GM19043 (cell line): Measurements from ENCODE around the gene SP2.
A peak's percentile ranks its signal among the peaks of the same experiment; 100 is the strongest.

ENCODE experiments used
- ATAC-seq: cut with Tn5 transposase; IDR thresholded peaks from one replicate; pipeline ENCODE4 v1.9.1; 2021; ENCODE audit warnings: low read depth; ENCODE audit not compliant: unreplicated experiment

SP2 gene

DNA sequence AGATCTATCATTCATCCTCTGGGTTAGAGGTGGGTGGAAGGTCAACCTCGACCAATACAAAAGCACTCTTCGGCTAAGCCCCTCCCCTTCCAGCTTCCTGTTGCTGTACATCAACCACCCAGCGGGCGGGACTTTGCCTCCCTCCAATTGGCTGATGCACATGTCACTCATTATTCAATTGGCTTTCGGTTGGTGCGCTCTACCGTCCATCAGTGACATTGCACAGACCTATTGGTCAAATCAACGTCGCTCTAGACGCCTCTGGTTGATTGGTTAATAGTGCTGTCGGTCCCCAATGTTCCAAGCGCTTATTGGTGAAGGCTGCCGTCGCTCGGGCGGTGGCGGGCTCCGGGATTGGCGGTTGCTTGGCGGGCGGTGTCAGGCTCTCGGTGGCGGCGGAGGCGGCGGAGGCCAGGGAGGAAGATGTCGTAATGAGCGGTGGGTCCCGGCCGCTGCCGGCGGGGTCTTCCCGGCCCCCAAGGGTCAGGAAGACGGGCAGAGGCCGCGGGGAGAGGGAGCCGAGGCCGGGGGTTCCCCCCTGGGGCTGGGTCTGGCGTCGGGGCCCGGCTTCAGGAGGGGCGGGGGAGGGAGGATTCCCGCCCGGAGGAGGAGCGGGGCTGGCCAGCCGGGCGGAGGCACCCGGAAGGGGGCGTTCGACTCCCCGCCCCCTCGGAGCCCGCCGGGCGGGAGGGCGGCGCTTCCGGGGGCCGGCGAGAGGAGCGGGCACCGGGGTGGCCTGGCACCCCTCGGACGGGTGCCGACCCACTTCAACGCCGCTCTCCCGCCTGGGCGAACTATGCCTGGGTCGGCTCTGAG, at the start of gene SP2:
Gene SP2 (plus strand): TSS at position 381 of the 816 bp plus-strand sequence. CDS start 51 bp downstream, at position 432.
- ATAC-seq, result peak; percentile 87

- no peak for ATAC-seq
These were observed 49.2 kb upstream of the SP2 start for GRCh38 chr17:47846716-47847340.

DNA sequence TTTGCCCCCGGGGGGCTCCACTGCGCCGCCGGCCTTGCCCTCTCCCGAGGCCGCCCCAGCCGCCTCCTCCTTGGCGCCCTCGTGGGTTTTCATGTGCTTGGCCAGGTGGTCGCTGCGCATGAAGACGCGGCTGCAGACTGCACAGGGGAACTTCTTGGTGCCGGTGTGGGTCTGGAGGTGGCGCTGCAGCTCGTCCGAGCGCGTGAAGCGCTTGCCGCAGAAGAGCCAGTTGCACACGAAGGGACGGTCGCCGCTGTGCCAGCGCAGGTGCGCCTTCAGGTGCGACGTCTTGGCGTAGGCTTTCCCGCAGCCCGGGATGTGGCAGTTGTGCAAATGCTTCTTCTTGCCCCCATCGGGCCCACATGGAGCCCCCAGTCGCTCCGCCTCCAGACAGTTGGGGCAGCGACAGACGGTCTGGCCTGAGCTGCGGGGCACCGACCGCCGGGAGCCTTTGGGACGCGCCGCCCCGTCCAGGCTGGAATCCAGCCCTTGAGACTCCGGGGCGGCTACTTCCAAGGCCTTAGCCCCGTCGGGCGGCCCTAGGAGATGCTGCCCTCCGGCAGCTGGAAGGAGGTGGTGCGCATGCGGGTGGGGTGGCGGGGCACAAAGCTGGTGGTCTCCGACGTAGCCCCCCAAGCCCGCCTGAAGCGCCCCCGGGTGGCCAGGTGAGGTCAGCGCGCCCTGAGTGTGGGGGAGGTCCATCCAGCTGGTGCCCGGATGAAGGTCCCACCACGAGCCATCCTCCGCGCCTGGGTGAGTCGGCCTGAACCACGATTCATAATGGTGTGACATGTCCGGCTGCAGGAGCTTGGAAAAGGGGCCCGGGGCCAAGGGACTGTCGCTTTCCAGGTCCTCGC, 48.5 kb upstream of the SP2 start:
- ATAC-seq, result no peak

DNA sequence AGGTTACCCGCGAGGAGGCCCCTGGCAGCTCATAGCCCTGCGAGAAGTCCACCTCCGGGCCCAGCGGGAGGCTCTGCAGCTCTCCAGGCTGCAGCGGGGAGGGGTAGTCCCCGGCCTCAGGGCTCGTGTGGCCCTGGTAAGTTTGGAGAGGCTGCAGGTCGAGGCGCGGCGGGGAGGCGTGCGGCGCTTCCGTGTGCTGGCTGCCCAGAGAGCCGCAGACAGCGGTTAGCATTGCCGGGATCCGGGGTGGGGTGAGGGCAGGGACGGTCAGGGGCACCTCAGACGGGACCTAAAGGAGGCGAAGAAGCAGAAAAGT, 47.9 kb upstream of the SP2 start:
- no peak for ATAC-seq

GRCh38 chr17:47850373-47850691, 45.7 kb upstream of the SP2 start:
- ATAC-seq, result no peak

DNA sequence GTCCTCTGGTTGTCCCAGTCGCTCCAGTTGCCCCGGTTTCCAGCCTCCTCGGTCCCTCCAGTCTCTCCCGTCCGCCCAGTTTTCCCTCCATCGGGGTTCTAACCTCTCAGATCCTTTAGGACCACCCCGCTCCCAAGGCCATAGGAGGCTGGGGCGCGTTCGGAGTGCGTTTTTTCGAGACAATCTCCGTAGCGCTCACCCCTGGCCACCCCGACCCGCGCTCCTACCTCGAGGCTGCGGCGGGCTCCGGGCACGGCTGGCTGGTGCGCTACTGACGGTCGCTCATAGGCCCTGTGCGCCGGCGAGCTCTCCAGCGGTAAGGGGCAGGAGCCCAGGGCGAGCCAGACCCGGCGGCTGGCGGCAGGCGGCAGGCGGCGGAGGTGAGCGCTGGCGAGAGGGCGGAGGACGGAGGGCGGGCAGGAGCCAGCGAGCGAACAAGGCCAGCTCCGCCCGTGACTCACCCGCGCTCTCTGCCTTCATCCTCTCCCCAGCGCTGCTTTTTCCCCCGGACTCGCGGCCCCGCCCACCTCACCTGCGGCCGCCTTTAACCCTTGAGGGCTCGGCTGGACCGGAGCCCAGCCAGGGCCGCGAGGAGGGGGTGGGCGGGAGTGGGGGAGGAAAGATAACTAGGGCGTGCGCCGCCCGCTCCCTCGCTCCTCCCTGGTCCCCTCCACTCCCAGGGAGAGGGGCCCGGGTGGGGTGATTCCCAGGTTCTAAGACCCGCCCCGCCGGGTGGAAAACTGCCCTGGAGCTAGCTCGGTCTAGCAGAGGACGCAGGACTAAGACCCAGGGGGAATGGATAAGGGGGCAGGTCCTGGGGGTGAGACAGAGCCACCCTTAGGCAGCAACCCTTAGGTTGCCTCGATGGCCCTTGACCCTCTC, 45.1 kb upstream of the SP2 start, which contains the start of gene SP6:
Gene SP6 (minus strand): TSS at position 472 of the 882 bp plus-strand sequence. CDS start 2,734 bp downstream, outside the sequence.
- no peak for ATAC-seq

GRCh38 chr17:47851764-47852112, 44.3 kb upstream of the SP2 start:
- no peak for ATAC-seq

DNA sequence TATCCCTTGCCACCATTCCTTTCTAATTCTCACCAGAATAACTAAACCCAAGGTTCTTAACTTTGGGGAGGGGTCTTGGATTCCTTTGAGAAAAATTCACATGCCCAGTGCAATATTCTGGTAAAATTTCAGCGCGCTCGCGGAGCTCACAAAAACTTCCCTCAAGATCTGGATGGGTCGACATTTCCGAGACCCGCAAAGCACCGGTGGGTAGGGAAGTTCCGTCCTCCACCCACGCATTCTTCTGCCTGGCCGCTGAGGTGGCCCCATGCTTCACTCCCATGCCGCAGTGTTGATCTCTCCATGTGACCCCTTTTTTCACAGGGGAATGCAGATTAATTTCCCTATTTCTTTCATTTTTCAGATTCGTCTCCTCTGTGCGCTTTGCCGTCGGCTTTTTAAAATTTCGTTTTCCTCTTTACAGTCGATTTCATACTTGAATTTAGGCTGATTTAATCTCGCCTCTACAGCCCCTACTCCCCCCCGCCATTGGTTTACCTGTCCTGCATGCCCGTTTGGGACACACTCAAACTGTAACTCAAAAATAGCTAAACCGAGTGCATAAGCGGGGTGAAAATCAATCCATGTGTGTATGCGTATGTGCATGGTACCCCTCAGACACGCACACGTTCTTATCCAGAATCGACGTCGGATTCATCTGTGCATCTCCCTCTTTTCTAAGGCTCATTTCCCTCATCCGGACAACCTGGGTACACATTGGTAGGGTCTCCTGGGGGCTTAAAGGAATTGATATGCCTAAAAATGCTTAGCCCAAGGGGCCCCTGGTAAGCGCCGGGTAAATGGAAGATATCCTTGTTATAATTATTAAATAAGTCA, 43.7 kb upstream of the SP2 start:
- no peak for ATAC-seq

DNA sequence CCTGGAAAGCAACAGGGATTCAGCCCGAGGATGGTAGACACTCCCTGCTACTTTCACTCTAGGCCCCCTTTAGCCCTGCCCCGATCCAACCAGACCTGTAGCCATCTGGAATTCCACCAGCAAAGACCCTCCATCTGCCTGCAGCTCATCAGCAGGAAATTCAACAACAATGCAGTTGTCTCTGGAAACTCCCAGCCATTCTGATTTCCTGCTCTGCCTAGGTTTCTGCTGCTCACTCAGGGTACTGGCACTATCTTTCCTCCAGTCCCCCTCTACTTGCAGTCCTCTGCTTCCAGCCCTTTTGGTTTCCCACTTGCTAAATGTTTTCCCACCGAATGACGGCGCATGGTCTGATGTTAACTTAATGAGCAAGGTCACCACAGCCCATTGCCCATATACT, 42.4 kb upstream of the SP2 start:
- no peak for ATAC-seq

- no peak for ATAC-seq
These were observed 40.3 kb upstream of the SP2 start for GRCh38 chr17:47855737-47856136.

GRCh38 chr17:47856830-47857229, 39.2 kb upstream of the SP2 start:
- no peak for ATAC-seq

DNA sequence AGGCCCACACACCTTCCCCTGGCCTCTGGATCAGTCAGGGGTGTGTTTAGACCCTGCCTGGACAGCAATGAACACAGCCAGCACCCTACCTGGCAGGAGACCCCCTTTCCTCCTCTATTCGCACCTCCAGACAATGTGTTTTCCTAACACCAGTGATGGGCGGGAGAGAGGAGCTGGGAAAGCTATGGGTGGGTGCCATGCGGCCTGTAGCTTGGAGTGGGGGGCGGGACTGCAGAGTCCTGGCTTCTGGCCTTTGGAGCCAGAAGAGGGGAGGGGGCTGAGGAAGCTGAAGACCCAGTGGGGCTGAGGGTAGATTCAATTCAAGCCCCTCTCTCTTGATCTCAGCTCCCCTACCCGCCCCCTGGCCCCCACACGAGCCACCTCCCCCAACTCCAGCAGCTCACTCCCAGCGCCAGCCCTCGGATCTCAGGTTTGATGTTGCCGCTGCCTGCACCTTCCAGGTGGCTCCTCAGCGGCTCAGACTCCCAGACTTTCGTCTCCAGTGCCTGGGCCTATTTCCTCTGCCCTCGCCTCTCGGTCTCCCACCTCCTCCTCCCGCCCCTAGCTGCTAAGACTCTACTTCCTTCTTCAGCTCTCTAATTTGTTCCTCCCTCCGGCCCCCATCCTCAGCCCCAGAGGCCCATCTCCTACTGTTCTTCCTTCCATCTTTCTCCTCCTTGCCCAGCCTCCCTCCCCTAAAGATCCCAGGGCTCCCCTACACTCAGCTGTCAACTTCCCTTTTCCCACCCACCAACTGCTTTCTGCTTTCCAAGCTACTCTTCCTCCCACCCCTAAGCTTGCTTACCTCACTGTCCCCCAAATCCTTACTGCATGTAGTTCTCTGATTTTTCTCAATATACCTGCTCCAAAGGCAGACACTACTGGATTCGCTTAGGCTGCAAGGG, 38.2 kb upstream of the SP2 start:
- no peak for ATAC-seq

DNA sequence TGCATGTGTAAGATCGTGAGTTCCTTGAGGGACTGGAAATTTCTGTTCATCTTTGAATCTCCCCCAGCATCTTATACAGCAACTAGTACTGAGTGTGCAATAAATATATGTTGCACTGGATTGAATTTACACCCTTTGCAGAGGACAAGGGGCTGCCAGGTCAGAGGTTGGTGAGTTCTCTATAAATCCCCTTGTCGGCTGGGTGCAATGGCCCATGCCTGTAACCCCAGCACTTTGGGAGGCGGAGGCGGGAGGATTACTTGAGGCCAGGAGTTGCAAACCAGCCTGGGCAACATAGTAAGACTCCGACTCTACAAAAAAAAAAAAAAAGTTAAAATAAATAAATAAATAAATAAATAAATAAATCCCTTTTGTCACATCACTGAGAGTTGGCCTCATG, 35.6 kb upstream of the SP2 start:
- no peak for ATAC-seq

DNA sequence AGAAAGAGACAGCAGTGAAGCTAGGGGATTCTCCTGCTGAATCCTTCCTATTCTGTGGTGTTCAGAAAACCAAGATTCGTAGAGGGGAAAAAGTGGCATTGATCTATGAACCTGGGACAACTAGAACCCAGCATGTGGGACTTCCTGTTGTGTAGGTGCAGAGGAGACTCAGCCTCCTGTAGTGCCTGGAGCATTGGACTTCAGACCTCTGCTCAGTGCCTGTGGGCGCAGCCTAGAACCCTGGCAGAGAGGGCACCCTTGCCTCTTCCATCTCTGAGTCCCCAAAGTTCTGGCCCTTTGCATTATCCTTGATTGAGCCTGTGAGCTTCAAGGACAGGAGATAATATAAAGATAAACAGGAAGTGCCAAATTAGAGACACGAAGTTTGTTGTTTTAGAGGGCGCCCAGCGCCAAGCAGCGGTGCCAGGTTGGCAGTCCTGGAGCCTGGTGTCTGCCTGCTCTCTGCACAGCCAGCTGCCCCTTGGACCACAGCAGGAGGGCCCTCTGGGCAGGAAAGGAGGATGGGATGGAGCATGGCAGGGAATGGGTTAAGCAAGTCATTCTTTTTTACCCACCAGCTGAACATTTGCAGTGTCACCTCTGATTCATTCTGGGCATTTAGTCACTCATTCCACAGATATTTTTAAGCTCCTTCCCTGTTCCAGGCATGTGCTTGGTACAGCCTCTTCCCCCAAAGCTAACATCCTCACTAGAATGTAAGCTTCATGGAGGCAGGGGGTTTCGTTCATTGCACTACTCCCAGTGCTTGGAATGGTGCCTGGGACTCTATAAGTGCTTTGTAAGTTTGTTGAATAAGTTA, 33.2 kb upstream of the SP2 start:
- ATAC-seq, result no peak

GRCh38 chr17:47864791-47865216, 31.2 kb upstream of the SP2 start:
- ATAC-seq, result no peak

DNA sequence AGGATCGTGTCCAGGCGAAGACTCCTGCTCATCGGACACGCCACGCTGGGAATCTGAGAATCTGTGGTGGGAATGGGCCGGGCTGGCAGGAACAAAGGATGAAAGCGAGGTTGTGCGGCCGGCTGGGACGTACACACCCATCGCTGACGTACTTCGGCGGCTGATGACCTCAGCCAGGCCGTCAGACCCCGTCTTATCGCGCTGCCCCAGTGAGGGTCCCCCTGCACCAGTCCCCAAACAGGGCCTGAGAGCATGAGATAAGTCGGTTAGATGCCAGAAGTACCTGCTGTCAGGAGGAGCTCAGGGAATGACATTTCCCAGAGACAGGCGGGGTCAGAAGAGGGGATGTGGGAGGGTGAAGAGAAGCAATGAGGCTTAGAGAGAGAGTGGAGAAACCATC, 29.1 kb upstream of the SP2 start:
- ATAC-seq, result no peak

DNA sequence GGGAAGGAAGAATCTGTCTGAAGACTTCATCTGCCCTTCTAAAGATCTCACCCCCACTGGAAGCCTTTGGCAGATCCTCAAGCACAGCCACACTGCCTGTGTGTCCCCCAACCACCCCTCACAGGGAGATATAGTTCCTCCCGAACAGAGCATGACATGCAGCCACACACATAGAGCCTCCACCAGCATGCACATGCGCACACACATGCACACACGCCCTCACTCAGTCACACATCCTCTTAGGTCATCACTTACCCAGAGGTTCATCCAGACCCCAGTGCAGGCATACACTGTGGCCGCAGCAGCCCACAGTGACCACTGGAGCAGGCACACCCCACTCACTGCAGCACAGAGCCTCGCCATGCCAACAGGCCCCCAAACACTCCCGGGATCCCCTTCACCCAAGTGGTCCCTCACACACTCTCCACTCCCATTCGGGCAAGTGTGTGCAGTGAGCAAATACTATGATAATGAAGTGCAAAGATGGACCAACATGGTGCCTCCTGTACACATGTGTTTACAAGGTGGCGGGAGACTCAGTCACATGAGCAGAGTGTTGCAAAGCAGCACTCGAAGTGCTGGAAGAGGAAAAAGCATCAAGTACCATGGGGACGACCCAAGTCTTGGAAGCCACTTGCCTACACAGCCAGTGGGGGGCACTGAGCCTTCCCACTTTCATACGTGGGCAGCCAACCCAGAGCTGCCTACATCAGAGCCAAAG, 28.1 kb upstream of the SP2 start:
- no peak for ATAC-seq
